Endothelial cell of umbilical vein (primary cell): ENCODE measurements around the gene RAC3. TPM values are rescaled to one million over a fixed set of nuclear protein-coding genes. Genes with fewer than 3 reads are reported as not detected.

Source experiments
- BruUV-seq: library from RNA; stranded (reverse); fragments of 400-500 nt; replicated peaks from 2 replicates; lab custom pipeline; 2021; lab: Mats Ljungman, UMichigan
- CTCF ChIA-PET: fragments of 300-600, 350-600 bp; sonication (Branson Sonifier 250); formaldehyde crosslinking; loops from one replicate; lab custom pipeline; 2021; ENCODE audit warnings: antibody characterized with exemption, inconsistent platforms; lab: Charles Lee
- POLR2A ChIA-PET: fragments of 300-600, 350-600 bp; sonication (Branson Sonifier 250); formaldehyde crosslinking; loops from one replicate; lab custom pipeline; 2021; ENCODE audit warnings: antibody characterized with exemption, inconsistent platforms; lab: Charles Lee
- DNase-seq: peaks from one replicate; pipeline ENCODE4 v3.0.0-alpha.2; 2011; ENCODE audit warnings: low read depth, low spot score
- FAIRE-seq: peaks from 2 replicates; lab custom pipeline; 2011; peaks lifted over from hg19 to GRCh38; lab: Jason Lieb, UNC
- H2AFZ ChIP-seq: 2 replicates; pipeline ENCODE4 v1.6.0; 2012; ENCODE audit warnings: low read depth, low read length, control low read depth, inconsistent platforms
- H3K27ac ChIP-seq: 2 replicates; pipeline ENCODE4 v1.5.1; 2011; ENCODE audit warnings: low read depth, mild to moderate bottlenecking, control low read depth, low read length, moderate library complexity; ENCODE audit not compliant: insufficient read depth
- H3K27me3 ChIP-seq, 2 experiments: 2 replicates each; pipeline versions ENCODE4 v1.6.0 to v1.6.1; 2011; ENCODE audit warnings: low read length in 2 of 2, mixed read lengths in 1 of 2; ENCODE audit not compliant: control insufficient read depth in 2 of 2, insufficient read depth in 2 of 2
- H3K36me3 ChIP-seq, 2 experiments: 2 replicates in 1 of 2; 3 replicates in 1 of 2; pipeline ENCODE4 v1.5.1; 2011; ENCODE audit warnings: low read length in 2 of 2, mild to moderate bottlenecking in 1 of 2, moderate library complexity in 1 of 2; ENCODE audit not compliant: control insufficient read depth in 2 of 2, insufficient read depth in 2 of 2; ENCODE audit errors: extremely low read depth in 1 of 2
- H3K4me1 ChIP-seq: 3 replicates; pipeline ENCODE4 v1.5.1; 2011; ENCODE audit warnings: mild to moderate bottlenecking, low read length; ENCODE audit not compliant: control insufficient read depth, insufficient read depth; ENCODE audit errors: extremely low read depth
- H3K4me2 ChIP-seq: 2 replicates; pipeline ENCODE4 v1.6.1; 2011; ENCODE audit warnings: low read length, control low read depth, mixed read lengths; ENCODE audit not compliant: insufficient read depth
- H3K4me3 ChIP-seq, 3 experiments: fragments of 200-600 bp in 1 of 3; sonication (generic), shearing (Covaris generic) in 1 of 3; replicated peaks in 1 of 3; 2 replicates each; pipeline ENCODE4 v1.5.1; 2011 to 2016; ENCODE audit warnings: control low read depth in 3 of 3, low read length in 3 of 3, mild to moderate bottlenecking in 2 of 3, inconsistent platforms in 1 of 3, low read depth in 1 of 3, moderate library complexity in 1 of 3; ENCODE audit not compliant: insufficient read depth in 1 of 3
- H3K79me2 ChIP-seq: 2 replicates; pipeline ENCODE4 v1.6.0; 2012; ENCODE audit warnings: low read length, inconsistent platforms; ENCODE audit not compliant: control insufficient read depth, insufficient read depth
- H3K9ac ChIP-seq: replicated peaks from 2 replicates; pipeline ENCODE3; 2011; ENCODE audit warnings: low read length, control low read depth; ENCODE audit not compliant: insufficient read depth; ENCODE audit errors: extremely low read depth
- H3K9me1 ChIP-seq: replicated peaks from 3 replicates; pipeline ENCODE4 v1.6.0; 2011; ENCODE audit warnings: mild to moderate bottlenecking, low read length; ENCODE audit not compliant: control insufficient read depth, insufficient read depth; ENCODE audit errors: extremely low read depth
- H3K9me3 ChIP-seq: replicated peaks from 2 replicates; pipeline ENCODE4 v1.5.1; 2012; ENCODE audit warnings: low read length, inconsistent platforms; ENCODE audit not compliant: control insufficient read depth, insufficient read depth
- H4K20me1 ChIP-seq: replicated peaks from 2 replicates; pipeline ENCODE3; 2011; ENCODE audit warnings: mild to moderate bottlenecking, low read length; ENCODE audit not compliant: control insufficient read depth, insufficient read depth; ENCODE audit errors: extremely low read depth
- EZH2 ChIP-seq: IDR thresholded peaks from 2 replicates; pipeline ENCODE4 v1.6.1; 2012; ENCODE audit warnings: borderline replicate concordance, low read depth, mild to moderate bottlenecking, moderate library complexity, low read length, inconsistent platforms; ENCODE audit not compliant: severe bottlenecking
- FOS ChIP-seq: IDR thresholded peaks from 2 replicates; pipeline ENCODE4 v1.6.1; 2011; ENCODE audit warnings: mild to moderate bottlenecking, low read length, moderate library complexity, borderline replicate concordance; ENCODE audit not compliant: insufficient read depth
- GATA2 ChIP-seq: IDR thresholded peaks from 2 replicates; pipeline ENCODE4 v1.7.0; 2011; ENCODE audit warnings: low read depth, mild to moderate bottlenecking, moderate library complexity, mixed read lengths, low read length; ENCODE audit not compliant: insufficient read length, insufficient read depth
- JUN ChIP-seq: IDR thresholded peaks from 2 replicates; pipeline ENCODE4 v1.6.1; 2011; ENCODE audit warnings: borderline replicate concordance, low read depth; ENCODE audit not compliant: insufficient read length, insufficient read depth
- MAX ChIP-seq: IDR thresholded peaks from 2 replicates; pipeline ENCODE4 v1.6.1; 2011; ENCODE audit not compliant: insufficient read depth, insufficient read length
- MYC ChIP-seq: IDR thresholded peaks from one replicate; pipeline ENCODE4 v1.6.1; 2011; ENCODE audit warnings: mild to moderate bottlenecking, low read depth, low read length
- POLR2A ChIP-seq: IDR thresholded peaks from 2 replicates; pipeline ENCODE4 v1.6.1; 2012; ENCODE audit warnings: low read depth, mild to moderate bottlenecking, control low read depth, low read length
- POLR2AphosphoS5 ChIP-seq: IDR thresholded peaks from 2 replicates; pipeline ENCODE4 v1.6.1; 2012; ENCODE audit warnings: low read depth, mild to moderate bottlenecking, control low read depth, low read length, moderate library complexity; ENCODE audit not compliant: insufficient read depth
- dilution Hi-C: fragments of 300-500 bp; cut with MboI; formaldehyde crosslinking; loops from one replicate; pipeline ENCODE4 v1.15.0; 2019; ENCODE audit warnings: low sequenced_read_pairs; ENCODE audit not compliant: extremely low pct_ligation_motif_present
- intact Hi-C: fragments of 100-400 bp; cut with micrococcal nuclease; formaldehyde crosslinking; loops from one replicate; pipeline ENCODE4 v1.10.0; 2022
- polyA plus RNA-seq, 4 experiments: library from polyadenylated mRNA; depleted of rRNA in 3 of 4; stranded (reverse) in 3 of 4; unstranded in 1 of 4; fragments of >200 nt; gene quantifications; 2 replicates each; pipeline versions ENCODE4 v1.2.1 to v1.2.3, GENCODE V29; 2011 to 2012; ENCODE audit warnings: missing spikeins in 1 of 4
- total RNA-seq: library from RNA; stranded (reverse); gene quantifications from 2 replicates; pipeline ENCODE4 v1.2.3, GENCODE V29; 2021
- TF ChIP-seq, protein P1 (sequence below), 2 donors: IDR thresholded peaks; 1 replicate in 1 of 2; 2 replicates in 1 of 2; pipeline ENCODE4 v1.5.1; 2011; ENCODE audit warnings: low read length in 2 of 2, mild to moderate bottlenecking in 2 of 2, moderate library complexity in 2 of 2, control low read depth in 1 of 2, inconsistent platforms in 1 of 2, low read depth in 1 of 2; ENCODE audit not compliant: insufficient read depth in 1 of 2; ENCODE audit errors: extremely low read depth in 1 of 2

The RAC3 gene
- total and polyA plus RNA-seq, 2 donors (not counting 3 experiments of a cell fraction or from before 2014, with no cell fraction given), result 34.1 to 56.0 TPM

GRCh38 chr17:82082456-82082855 lies 51.0 kb downstream of the RAC3 start:
- no TSS peak for BruUV-seq
- H2AFZ ChIP-seq, result no peak overlapping the region
- H4K20me1 ChIP-seq, result no peaks in the 10 kb centered on the region
- no peaks in the 10 kb centered on the region for H3K27me3 ChIP-seq
- dilution Hi-C loops (no loop called here), intact Hi-C loops (no loop called here)
- ChIA-PET CTCF (no interaction called here), POLR2A (no interaction called here)
- H3K4me3 ChIP-seq, result no peak overlapping the region
- FAIRE-seq (no peak), DNase-seq (no peak)
- no peaks in the 10 kb centered on the region for H3K9me3 ChIP-seq
- no peaks in the 10 kb centered on the region for H3K9me1 ChIP-seq
- H3K4me2 ChIP-seq, result no peak overlapping the region
- TF ChIP-seq JUN (no peak), GATA2 (no peak), FOS (no peak), POLR2AphosphoS5 (no peak), EZH2 (no peak), MYC (no peak), POLR2A (no peak), MAX (no peak)
- TF ChIP-seq, protein P1, sequence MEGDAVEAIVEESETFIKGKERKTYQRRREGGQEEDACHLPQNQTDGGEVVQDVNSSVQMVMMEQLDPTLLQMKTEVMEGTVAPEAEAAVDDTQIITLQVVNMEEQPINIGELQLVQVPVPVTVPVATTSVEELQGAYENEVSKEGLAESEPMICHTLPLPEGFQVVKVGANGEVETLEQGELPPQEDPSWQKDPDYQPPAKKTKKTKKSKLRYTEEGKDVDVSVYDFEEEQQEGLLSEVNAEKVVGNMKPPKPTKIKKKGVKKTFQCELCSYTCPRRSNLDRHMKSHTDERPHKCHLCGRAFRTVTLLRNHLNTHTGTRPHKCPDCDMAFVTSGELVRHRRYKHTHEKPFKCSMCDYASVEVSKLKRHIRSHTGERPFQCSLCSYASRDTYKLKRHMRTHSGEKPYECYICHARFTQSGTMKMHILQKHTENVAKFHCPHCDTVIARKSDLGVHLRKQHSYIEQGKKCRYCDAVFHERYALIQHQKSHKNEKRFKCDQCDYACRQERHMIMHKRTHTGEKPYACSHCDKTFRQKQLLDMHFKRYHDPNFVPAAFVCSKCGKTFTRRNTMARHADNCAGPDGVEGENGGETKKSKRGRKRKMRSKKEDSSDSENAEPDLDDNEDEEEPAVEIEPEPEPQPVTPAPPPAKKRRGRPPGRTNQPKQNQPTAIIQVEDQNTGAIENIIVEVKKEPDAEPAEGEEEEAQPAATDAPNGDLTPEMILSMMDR (IDR thresholded peaks at IDR 0.05; ENCODE audit: extremely low read depth in 1 of 2, insufficient read depth in 1 of 2, low read depth in 1 of 2, low read length in 2 of 2), result no peak
- no peak overlapping the region for H3K9ac ChIP-seq
- H3K4me1 ChIP-seq, result no peaks in the 10 kb centered on the region
- H3K27ac ChIP-seq, result no peak overlapping the region
- H3K36me3 ChIP-seq, result peaks cover 40 to 73% of the 10 kb centered on the region in 2 experiments
- peaks cover 3% of the 10 kb centered on the region for H3K79me2 ChIP-seq
